ENCODE measurements around the gene ABCB9.
"Not testable (repeated sequence)": the region's sequence is repeated elsewhere in the genome, so short reads cannot be mapped to it uniquely, and the experiment has no call there.

ABCB9 gene

DNA sequence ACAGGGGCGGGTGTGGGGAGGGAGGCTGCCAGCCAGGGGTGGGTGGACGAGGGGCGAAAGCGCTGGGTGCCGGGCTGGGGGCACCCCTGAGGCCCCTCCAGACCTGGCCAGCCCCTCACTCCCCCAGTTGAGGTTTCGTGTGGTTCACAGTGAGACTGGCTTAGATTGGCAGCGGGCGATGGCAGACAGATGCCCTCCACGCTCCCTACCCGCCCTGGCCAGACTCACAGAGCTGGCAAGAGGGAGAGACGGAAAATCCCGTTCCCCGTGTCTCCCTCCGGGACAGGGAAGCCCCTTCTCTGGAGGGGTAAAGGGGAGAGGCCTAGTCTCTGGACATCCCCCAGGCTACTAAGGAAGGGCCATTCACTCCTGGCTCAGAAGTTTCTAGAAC lies 37.1 kb downstream of the ABCB9 start:
- no peak for DNase-seq

DNA sequence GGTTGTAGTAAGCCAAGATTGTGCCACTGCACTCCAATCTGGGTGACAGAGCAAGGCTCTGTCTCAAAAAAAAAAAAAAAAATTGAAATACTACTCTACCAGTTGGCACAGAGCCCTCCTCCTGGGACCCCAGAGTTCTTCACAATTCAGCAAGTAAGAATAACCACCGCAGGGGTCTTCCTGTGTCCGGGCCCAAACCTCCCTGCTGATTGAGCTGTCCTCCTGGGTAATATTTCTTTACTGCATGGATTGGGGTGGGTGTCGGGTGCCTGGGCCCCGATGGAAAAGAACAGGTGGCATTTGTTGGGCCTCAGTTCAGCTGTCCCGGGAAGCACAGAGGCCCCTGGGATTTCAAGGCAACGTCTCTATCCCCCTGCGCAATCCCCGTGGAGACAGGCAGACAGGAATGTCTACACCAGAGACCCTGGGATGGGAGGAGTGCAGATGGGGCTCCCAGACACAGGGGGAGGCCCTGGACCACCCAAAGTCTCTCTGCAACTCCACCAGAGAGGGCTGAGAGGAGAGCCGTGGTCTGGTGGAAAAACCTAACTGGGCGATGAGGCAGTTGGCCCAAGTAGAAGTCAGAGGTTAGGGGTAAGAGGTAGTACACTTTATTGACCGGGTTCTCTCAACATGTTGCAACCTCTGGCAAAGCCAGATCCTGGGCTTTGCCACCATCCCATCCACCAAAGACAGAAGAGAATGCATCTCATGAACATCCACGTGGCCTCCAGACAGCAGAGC lies 37.7 kb downstream of the ABCB9 start:
- no peak for DNase-seq

DNA sequence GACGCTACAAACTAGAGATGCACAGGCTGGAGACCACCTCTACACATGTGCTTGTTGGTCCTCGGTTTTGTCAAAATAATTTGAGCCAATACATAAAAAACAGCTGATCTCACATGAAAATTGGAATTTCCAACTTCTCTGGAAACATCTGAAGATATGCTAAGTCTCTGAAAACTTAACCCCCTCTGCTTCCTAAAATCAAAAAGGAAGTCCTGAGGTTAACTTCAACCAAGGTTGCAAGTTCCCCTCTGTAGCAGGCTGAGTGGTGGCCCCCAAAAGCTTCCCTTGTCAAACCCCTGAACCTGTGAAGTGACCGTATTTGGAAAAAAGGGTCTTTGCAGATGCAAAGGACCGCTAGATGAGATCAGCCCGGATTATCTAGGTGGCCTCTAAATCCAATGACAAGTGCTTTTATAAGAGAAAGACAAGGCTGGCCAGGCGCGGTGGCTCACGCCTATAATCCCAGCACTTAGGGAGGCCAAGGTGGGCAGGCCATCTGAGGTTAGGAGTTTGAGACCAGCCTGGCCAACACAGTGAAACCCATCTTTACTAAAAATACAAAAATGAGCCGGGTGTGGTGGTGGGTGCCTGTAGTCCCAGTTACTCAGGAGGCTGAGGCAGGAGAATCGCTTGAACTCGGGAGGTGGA lies 38.4 kb downstream of the ABCB9 start:
- DNase-seq, result no peak

DNA sequence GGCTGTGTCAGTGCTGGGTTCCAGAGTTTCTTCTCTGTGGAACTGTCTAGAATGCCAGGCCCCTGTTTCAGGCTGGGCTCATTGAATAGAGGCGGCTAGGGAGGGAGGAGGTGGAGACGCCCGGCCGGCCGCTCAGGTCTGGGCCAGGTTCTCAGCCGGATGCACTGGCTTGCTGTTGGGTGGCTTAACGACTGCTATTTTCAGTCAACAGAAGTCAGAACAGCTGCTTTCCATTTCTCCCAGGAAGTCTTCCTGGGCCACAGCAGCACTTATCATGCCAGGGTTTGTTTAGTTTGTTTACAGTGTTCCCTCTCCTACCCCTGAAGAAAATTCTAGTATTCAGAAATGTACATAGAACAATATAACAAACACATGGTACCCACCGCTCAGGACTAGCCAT lies 44.3 kb downstream of the ABCB9 start:
- DNase-seq, result no peak

DNA sequence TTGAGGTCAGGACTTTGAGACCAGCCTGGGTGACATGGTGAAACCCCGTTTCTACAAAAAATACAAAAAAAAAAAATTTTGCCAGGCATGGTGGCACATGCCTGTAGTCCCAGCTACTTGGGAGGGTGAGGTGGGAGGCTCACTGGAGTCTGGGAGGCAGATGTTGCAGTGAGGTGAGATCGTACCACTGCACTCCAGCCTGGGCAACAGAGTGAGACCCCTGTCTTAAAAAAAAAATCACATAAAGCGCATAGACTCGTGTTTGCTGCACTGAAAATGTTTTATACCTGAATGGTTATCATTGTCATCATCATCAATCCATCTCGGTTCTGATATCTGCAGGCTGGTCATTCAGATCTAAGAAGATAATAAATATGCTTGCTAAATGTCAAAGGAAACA lies 45.6 kb downstream of the ABCB9 start:
- no peak for DNase-seq

DNA sequence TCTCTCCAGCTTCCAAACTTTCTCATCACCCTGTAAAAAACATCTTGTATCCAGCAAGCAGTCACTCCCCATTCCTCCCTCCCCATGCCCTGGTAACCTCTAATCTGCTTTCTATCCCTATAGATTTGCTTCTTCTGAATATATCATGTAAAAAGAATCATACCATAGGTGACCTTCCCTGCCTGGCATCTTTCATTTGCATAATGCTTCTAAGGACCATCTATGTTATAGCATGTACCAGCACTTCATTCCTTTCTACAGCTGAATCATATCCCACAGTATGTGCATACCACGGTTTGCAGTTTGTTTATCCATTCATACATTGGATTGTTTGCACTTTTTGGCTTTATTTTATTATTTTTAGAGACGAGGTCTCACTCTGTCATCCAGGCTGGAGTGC lies 47.4 kb downstream of the ABCB9 start:
- DNase-seq, result no peak

DNA sequence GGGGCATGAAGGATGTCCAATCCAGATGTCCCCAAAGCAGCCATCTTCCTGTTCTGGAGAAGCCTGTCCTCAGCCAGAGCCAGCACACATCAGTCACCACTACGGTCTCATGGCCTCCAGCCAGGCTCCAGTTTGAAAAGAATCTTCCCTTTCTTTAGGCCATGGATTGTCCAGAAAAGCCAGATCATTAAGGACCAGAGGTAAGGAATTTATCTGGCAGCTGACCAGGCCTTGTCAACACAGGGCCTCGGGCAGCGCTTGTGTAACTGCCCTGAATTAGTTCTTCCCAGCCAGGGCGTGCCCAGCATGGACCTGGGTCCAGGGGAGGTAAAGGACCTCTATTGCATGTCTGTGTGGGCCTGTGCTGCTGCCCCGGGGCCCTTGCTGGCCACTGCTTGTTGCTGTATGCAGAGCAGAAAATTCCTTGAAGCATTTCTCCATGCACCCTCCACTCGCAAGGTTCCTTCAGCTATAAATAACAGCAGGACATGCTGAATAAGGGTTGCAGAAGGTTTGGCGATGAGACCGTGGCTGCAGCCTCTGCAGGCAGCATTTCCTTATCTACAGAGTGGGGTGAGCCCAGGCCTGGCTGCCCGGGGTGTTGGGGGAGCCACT lies 48.6 kb downstream of the ABCB9 start:
- no peak for DNase-seq

DNA sequence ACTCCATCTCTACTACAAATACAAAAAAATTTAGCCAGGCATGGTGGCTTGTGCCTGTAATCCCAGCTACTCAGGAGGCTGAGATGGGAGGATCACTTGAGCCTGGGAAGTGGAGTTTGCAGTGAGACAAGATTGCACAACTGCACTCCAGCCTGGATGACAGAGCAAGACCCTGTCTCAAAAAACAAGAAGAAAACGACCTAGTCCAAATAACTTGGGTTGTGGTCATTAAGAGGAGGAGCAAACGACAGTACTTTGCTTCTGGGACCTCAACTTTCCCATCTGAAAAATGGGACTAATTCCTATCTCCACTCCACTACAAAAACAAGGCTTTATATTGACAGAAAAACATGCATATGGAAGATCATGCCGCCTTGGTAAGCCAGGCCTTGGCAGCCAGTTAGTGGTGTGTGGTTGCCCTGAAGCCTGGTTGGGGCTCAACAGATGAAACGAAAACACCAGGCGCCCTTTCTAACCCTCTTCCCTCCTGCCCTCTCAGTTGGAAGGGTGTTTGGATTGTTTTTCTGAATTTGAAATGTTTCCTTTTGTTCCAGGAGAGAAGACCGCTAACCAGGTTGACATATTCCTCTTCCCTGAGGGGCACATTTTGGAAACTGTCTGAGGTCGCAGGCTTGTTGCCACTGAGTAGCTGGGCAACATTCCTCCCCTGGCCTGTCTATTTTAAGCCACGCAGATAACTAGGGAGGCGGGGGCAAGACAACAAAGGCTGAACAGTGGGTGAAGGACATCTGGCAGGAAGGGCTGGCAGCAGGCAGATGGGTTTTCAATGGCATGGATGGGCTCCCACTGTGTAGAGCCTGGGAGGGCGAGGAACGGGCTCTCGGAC lies 56.6 kb downstream of the ABCB9 start:
- DNase-seq, result no peak

DNA sequence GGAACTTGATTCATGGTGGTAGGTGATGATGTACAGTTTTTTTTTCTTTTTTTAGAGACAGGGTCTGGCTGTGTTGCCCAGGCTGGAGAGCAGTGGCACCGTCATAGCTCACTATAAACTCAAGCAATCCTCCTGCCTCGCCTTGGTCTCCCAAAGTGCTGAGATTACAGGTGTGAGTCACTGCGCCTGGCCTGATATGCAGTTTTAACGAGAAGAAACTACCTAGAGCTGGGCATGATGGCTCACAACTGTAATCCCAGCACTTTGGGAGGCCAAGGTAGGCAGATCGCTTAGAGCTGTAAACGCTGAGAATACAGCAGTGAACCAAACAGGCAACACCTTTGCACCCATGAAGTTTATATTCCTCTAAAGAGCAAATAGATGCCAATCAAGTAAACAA lies 57.3 kb downstream of the ABCB9 start:
- DNase-seq, result no peak

DNA sequence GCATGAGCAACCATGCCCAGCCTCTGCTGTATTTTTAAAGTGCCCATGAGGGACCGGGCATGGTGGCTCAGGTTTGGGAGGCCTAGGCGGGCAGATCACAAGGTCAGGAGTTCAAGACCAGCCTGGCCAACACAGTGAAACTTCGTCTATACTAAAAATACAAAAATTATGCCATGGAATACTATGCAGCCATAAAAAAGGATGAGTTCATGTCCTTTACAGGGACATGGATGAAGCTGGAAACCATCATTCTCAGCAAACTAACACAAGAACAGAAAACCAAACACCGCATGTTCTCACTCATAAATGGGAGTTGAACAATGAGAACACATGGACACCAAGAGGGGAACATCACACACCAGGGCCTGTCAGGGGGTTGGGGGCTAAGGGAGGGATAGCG lies 61.0 kb downstream of the ABCB9 start:
- DNase-seq, result not testable (repeated sequence)

DNA sequence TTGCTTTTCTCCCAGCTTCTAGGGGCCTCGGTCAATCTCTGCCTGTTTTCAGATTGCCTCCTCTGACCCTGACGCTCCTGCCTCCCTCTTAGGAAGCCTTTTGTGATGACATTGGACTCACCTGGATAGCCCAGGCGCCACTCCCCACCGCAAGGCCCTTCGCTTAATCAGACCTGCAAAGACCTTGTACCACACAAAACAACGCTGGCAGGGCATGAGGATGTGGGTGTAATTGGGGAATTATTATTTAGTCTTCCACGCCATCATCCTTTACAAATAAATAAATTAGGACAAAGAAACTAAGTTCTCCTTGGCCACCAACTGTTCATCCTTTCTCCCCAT lies 62.6 kb downstream of the ABCB9 start:
- DNase-seq, result no peak

DNA sequence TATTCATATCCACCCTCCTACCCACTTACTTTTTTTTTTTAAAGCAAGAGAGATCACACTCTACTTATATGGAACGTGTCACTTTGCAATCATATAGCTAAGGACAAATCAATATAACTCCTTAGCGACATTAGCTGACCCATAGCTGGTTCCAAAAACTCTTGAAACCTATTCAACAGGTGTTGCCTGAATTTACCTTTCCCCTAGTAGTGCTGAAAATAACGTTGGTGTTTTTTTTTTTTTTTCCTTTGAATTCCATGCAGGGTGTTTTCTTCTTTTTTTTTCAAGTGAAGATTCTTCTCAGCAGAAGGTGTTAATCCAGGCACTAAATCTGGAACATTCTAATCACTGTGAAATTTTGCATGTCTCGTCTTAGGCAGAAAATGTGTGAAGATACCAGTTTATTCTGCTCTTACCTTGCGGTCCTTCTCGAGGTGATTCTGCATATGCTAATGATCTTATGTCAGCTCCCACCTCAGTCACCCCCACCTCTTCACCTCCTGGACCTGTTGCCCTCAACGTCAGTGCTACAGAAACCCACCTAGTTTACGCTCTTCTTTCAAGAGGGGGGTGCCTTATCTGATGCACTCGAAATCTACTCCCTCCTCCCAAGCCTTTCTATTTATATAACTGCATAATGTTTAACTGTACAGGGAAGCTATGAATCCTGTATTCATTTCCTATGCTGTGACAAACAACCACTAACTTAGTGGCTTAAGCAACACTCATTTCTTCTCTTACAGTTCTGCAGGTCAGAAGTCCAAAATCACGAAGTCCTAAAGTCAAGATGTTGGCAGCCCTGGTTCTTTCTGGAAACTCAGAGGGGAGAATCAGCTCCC lies 63.2 kb downstream of the ABCB9 start:
- DNase-seq, result no peak

DNA sequence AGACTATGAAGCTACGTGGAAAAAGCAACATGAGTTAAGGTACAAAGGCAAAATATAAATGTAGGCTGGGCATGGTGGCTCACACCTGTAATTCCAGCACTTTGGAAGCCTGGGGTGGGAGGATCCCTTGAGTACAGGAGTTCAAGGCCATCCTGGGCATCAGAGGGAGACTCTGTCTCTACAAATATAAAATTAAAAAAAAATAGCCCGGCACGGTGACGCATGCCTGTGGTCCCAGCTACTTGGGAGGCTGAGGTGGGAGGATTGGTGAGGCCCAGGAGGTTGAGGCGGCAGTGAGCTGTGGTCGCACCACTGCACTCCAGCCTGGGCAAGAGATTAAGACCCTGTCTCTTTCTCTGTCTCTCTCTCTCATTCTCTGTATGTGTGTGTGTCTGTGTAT lies 66.4 kb downstream of the ABCB9 start:
- no peak for DNase-seq

DNA sequence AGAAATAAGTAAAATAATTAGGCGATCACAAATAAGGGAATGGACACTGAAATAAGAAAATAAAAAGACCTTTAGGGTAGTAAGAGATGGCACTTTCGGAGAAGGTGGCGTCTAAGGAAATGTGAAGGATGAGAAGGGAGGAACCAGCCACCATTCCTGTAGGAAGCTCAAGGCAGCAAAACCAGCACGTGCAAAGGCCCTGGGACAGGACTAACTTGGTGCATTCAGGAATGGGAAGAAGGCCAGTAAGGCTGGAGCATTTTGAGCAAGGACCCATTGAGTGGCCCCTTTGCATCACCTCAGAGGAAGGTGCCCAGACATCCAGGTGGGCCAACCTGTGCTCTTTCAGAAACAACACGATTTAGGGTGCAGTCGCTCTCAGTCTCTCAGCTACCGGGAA lies 69.6 kb downstream of the ABCB9 start:
- no peak for DNase-seq

DNA sequence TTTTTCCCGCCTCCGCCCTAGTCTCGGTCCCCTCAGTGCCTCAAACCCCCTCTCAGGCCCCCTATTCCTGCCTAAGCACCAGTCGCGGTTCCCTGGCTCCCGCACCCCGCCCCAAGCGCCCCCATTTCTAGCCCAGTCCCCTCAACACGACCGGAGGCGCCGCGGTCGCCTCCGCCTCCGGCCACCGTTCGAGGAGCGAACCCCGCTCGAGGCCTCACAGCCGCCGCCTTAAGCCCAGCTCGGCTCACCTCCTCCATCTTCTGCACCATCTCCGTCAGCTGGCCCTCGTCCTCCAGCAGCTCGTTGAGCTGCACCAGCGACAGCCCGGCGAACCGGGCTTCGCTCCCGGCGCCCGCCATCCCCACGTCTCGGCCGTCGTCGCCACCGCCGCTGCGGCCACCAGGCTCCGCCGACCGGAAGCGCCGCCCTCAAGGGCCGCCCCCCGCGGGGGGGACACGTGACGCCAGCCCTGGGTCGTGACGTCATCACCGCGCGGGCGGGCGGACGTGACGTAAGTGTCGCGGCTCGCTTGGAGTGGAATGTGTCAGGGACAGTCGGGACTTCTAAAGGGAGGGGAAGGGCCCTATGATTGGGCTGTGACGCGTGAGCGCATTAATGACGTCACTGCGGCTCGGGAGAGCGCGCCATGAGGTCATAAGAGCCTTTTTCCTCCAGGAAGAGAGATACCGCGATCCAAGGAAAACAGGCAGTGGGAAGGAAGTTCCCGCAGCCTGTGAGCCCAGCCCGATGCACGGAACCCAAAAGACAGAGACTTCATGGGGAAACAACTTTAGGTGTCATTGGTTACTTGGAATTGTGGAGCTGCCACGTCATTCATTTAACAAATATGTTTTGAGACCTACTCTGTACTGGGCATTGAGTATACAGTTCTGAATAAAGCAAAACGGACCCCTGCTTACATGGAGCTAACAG lies 70.3 kb downstream of the ABCB9 start, which contains the start of gene VPS37B:
TSS of gene VPS37B (minus strand) at position 421 of the 933 bp plus-strand sequence. CDS start at position 359, 62 bp downstream.
- DNase-seq, result peak; percentile 98

DNA sequence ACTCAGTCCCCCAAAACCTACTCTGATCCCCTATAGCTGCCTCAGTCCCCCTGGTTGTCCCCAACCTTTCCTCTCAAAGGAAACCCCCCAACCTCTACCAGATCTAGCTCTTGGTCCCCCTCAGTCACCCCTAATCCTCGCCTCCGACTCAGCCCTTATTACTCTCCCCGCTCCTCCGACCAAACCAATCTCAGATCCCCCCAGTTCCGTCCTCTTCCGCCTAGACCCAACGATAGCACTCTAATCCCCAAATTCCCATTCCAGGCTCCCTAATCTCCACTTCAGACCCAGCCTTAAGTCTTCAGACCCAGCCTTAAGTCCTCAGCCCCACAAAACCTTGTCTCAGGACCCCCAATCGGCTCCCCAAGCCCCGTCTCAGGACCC lies 71.0 kb downstream of the ABCB9 start:
- no peak for DNase-seq

DNA sequence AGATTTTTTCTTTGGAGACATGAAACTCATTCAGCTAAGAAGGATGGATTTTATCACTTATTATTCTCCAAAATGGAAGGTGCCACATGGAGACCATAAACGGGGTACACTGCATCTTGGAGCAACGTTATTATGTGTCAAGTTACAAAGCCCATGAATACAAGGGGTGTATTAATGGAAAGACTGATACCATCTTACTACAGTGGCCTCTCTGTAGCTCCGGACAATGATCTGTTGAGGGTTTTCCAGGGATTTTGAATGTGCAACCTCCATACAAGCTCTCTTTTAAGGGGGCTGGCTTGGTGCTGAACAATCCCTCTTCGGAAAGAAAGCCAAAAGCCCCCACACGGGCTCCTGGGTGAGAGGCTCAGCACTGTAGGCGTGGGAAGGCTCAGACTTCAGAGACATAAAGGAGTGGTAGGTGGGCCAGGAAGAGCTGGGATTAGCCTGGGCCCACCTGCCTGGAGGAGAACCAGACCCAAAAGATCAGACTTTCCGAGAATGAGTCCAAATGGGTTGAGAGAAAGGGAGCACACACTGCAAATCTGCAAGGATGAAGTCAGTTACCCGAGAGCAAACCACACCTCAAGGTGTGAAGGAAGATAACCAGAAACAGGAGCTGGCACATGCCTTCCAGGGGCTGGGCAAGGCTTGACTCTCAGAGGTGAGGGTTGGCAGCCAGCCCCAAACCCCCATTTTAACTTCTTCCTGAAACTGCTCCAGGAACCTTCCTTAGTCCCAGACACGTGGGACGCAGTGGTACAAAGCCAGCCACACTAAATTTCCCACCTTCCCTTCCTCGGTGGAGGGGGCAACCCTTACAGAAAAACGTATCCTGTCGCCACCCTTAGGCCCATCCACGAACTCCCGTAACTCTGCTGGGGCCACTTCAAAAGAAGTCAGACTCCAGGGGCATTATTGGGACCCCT lies 71.8 kb downstream of the ABCB9 start:
- DNase-seq, result no peak

DNA sequence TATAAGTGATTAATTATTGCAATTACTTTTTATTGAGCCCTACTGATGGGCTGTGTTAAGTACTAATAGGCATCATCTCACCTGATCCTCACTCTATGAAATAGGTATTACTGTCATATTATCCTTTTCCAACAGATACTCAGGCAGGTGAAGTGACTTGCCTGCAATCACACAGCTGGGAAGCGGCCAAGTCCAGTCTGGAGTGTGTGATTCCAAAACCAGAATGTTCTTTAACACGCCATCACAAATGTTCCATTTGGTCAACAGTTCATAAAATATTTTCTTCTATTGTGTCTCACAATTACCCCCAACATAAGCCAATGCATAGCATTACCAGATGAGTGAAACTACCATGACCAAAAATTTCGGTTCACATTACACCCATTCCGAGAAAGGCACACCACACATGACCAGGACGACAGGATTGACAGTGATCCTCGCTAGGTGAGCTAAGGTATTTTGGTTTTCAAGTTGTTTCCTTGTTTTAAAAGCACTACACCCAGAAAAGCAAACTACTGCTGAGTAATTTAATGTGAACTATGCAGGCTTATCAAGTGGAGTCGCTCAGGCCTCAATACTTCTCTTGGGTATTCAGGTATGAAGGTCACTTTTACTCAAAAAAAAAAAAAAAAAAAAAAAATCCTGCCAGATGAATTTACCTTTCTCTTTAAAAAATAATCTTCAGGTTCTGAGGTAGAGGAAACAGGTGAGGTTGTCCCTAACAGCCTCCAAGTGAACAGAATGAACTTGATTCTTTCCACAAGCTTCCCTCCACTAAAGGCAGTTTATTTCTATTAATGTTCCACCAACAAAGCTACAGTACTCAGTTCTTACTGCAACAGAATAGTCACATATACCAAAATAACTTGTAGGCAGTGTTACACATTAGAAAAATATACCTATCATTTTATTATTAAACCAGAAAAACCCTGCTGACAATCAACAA lies 72.8 kb downstream of the ABCB9 start:
- no peak for DNase-seq

DNA sequence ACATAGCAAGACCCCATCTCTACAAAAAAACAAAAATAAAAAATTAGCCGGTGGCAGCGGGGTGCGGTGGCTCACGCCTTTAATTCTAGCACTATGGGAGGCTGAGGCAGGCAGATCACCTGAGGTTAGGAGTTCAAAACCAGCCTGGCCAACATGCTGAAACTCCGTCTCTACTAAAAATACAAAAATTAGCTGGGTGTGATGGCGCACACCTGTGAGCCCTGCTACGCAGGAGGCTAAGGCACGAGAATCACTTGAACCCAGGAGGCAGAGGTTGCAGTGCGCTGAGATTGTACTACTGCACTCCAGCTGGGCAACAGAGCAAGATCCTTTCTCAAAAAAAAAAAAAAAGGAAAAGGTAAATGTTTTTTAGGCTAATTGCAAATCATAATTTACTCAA lies 73.5 kb downstream of the ABCB9 start:
- not testable (repeated sequence) for DNase-seq

Data from activated CD8-positive, alpha-beta memory T cell treated with anti-CD3 and anti-CD28 coated beads, Interleukin-2, amount 50 U/mL, for 48 hours (primary cell).